HCT116 (cell line): Measurements from ENCODE around the gene MLYCD. TPM values are rescaled to one million over a fixed set of nuclear protein-coding genes. Genes with fewer than 3 reads are reported as not detected.

Experiments used
- ATAC-seq: fragments of 200-7000 bp; cut with Tn5 transposase; 2 replicates; pipeline ENCODE4 v1.9.1; 2020; ENCODE audit warnings: mild to moderate bottlenecking, moderate library complexity
- BruUV-seq: library from RNA; stranded (reverse); fragments of 400-500 nt; replicated peaks from 2 replicates; lab custom pipeline; 2021; lab: Mats Ljungman, UMichigan
- CTCF ChIA-PET: fragments of 300-600 bp; sonication (Branson Sonifier 250); formaldehyde crosslinking; loops from one replicate; lab custom pipeline; 2021; ENCODE audit warnings: antibody characterized with exemption; lab: Charles Lee
- POLR2A ChIA-PET: fragments of 300-600, 350-600 bp; sonication (Branson Sonifier 250); formaldehyde crosslinking; loops from one replicate; lab custom pipeline; 2021; ENCODE audit warnings: antibody characterized with exemption; lab: Charles Lee
- RAD21 ChIA-PET, 2 experiments: fragments of 300-600 bp; sonication (Branson Sonifier 250); formaldehyde crosslinking; loops; one replicate each; lab custom pipeline; 2023; ENCODE audit warnings: low total read pairs in 2 of 2; ENCODE audit not compliant: uncharacterized antibody in 2 of 2, unreplicated experiment in 2 of 2, low non-redundant PET in 1 of 2; lab: Charles Lee
- DNase-seq: peaks from one replicate; pipeline ENCODE4 v3.0.0-alpha.2; 2010; ENCODE audit warnings: low read depth, low spot score
- H2AFZ ChIP-seq: fragments of 200-600 bp; shearing (Covaris generic), sonication (generic); 2 replicates; pipeline ENCODE4 v1.6.1; 2017; ENCODE audit warnings: low read depth, mixed run types, mixed read lengths, antibody characterized with exemption, low read length; ENCODE audit not compliant: poor library complexity, severe bottlenecking
- H3K27ac ChIP-seq: 2 replicates; pipeline ENCODE4 v1.5.1; 2012; ENCODE audit warnings: low read depth, low read length
- H3K27me3 ChIP-seq: fragments of 200-600 bp; sonication (generic); 2 replicates; pipeline ENCODE4 v1.6.1; 2016; ENCODE audit warnings: mixed run types, low read length, mixed read lengths; ENCODE audit not compliant: insufficient read depth
- H3K36me3 ChIP-seq, 2 experiments: fragments of 200-500 bp in 1 of 2; fragments of 200-600 bp in 1 of 2; sonication (Bioruptor generic) in 1 of 2; sonication (generic) in 1 of 2; 2 replicates each; pipeline versions ENCODE4 v1.5.1 to v1.6.1; 2014 to 2016; ENCODE audit warnings: low read length in 2 of 2, inconsistent platforms in 1 of 2, mixed read lengths in 1 of 2, mixed run types in 1 of 2; ENCODE audit not compliant: insufficient read depth in 2 of 2, control insufficient read depth in 1 of 2
- H3K4me1 ChIP-seq, 2 experiments: fragments of 200-600 bp in 1 of 2; sonication (generic) in 1 of 2; 2 replicates each; pipeline versions ENCODE4 v1.5.1 to v1.6.1; 2012 to 2017; ENCODE audit warnings: low read length in 2 of 2, inconsistent platforms in 1 of 2, mild to moderate bottlenecking in 1 of 2, mixed read lengths in 1 of 2, mixed run types in 1 of 2, moderate library complexity in 1 of 2; ENCODE audit not compliant: insufficient read depth in 2 of 2, control insufficient read depth in 1 of 2
- H3K4me2 ChIP-seq: fragments of 200-600 bp; sonication (generic); 2 replicates; pipeline ENCODE4 v1.6.1; 2017; ENCODE audit warnings: mixed run types, low read length, mixed read lengths
- H3K4me3 ChIP-seq, 2 experiments: fragments of 200-600 bp in 1 of 2; sonication (generic) in 1 of 2; replicated peaks in 1 of 2; 2 replicates each; pipeline ENCODE4 v1.5.1; 2011 to 2016; ENCODE audit warnings: low read length in 2 of 2, control low read depth in 1 of 2, low read depth in 1 of 2, mild to moderate bottlenecking in 1 of 2, mixed read lengths in 1 of 2, mixed run types in 1 of 2
- H3K79me2 ChIP-seq: fragments of 200-600 bp; sonication (generic); 2 replicates; pipeline ENCODE4 v1.6.1; 2017; ENCODE audit warnings: mild to moderate bottlenecking, mixed run types, low read length, moderate library complexity, mixed read lengths; ENCODE audit not compliant: insufficient read depth
- H3K9ac ChIP-seq: fragments of 200-600 bp; sonication (generic); 2 replicates; pipeline ENCODE4 v1.6.1; 2016; ENCODE audit warnings: low read length, mixed read lengths
- H3K9me2 ChIP-seq: fragments of 200-600 bp; sonication (generic), shearing (Covaris generic); 2 replicates; pipeline ENCODE4 v1.6.1; 2017; ENCODE audit warnings: mixed run types, mild to moderate bottlenecking, moderate library complexity; ENCODE audit not compliant: insufficient read depth
- H3K9me3 ChIP-seq, 2 experiments: fragments of 200-500 bp in 1 of 2; fragments of 200-600 bp in 1 of 2; sonication (Bioruptor generic) in 1 of 2; sonication (generic) in 1 of 2; 2 replicates each; pipeline ENCODE4 v1.6.1; 2014 to 2017; ENCODE audit warnings: low read length in 2 of 2, mixed read lengths in 2 of 2, inconsistent platforms in 1 of 2, low read depth in 1 of 2, mild to moderate bottlenecking in 1 of 2, mixed run types in 1 of 2, moderate library complexity in 1 of 2; ENCODE audit not compliant: control insufficient read depth in 1 of 2, insufficient read depth in 1 of 2
- H4K20me1 ChIP-seq: fragments of 200-600 bp; sonication (generic), shearing (Covaris generic); 2 replicates; pipeline ENCODE4 v1.6.1; 2017; ENCODE audit warnings: mixed run types, mild to moderate bottlenecking, moderate library complexity; ENCODE audit not compliant: insufficient read depth
- CEBPB ChIP-seq: IDR thresholded peaks from 2 replicates; pipeline ENCODE4 v1.6.1; 2012; ENCODE audit warnings: low read depth
- CTCF ChIP-seq, 3 experiments: fragments of 200-600 bp in 1 of 3; sonication (generic) in 1 of 3; IDR thresholded peaks in 2 of 3; conservative IDR thresholded peaks in 1 of 3; 2 replicates each; pipeline ENCODE4 v1.5.1; 2012 to 2017; ENCODE audit warnings: low read depth in 2 of 3, low read length in 2 of 3, antibody characterized with exemption in 1 of 3, borderline replicate concordance in 1 of 3, control low read depth in 1 of 3, mild to moderate bottlenecking in 1 of 3, mixed read lengths in 1 of 3, mixed run types in 1 of 3, moderate library complexity in 1 of 3; ENCODE audit not compliant: insufficient read depth in 1 of 3
- EGR1 ChIP-seq: IDR thresholded peaks from 2 replicates; pipeline ENCODE4 v1.6.1; 2012; ENCODE audit warnings: low read depth
- EZH2 ChIP-seq: fragments of 200-600 bp; sonication (generic); IDR thresholded peaks from 2 replicates; pipeline ENCODE4 v1.6.1; 2017; ENCODE audit warnings: antibody characterized with exemption, mixed run types
- EZH2phosphoT487 ChIP-seq: fragments of 200-600 bp; IDR thresholded peaks from 2 replicates; pipeline ENCODE4 v1.6.1; 2018; ENCODE audit warnings: antibody characterized with exemption, borderline replicate concordance
- FOSL1 ChIP-seq: IDR thresholded peaks from 2 replicates; pipeline ENCODE4 v1.6.1; 2012; ENCODE audit warnings: low read depth
- MAX ChIP-seq: IDR thresholded peaks from 2 replicates; pipeline ENCODE4 v1.6.1; 2012
- POLR2A ChIP-seq: IDR thresholded peaks from 2 replicates; pipeline ENCODE4 v1.7.0; 2011; ENCODE audit warnings: borderline replicate concordance; ENCODE audit not compliant: insufficient read depth, insufficient read length; ENCODE audit errors: extremely low read depth
- POLR2AphosphoS5 ChIP-seq: IDR thresholded peaks from 2 replicates; pipeline ENCODE4 v1.6.1; 2011; ENCODE audit warnings: mild to moderate bottlenecking, low read depth, low read length, moderate library complexity
- RAD21 ChIP-seq: IDR thresholded peaks from 2 replicates; pipeline ENCODE4 v1.6.1; 2012; ENCODE audit warnings: low read depth, mild to moderate bottlenecking
- REST ChIP-seq: IDR thresholded peaks from 2 replicates; pipeline ENCODE4 v1.6.1; 2012; ENCODE audit warnings: low read depth
- SIN3A ChIP-seq: IDR thresholded peaks from 2 replicates; pipeline ENCODE4 v1.6.1; 2012; ENCODE audit warnings: low read depth
- SP1 ChIP-seq: IDR thresholded peaks from 2 replicates; pipeline ENCODE4 v1.6.1; 2012; ENCODE audit warnings: low read depth
- TCF7L2 ChIP-seq: IDR thresholded peaks from 2 replicates; pipeline ENCODE4 v1.7.0; 2011; ENCODE audit warnings: borderline replicate concordance, inconsistent platforms; ENCODE audit not compliant: insufficient read depth, insufficient read length; ENCODE audit errors: extremely low read depth
- YY1 ChIP-seq: IDR thresholded peaks from 2 replicates; pipeline ENCODE4 v1.6.1; 2011; ENCODE audit warnings: low read length, low read depth, moderate library complexity, mild to moderate bottlenecking; ENCODE audit not compliant: insufficient replicate concordance; ENCODE audit errors: extremely low read depth
- ZNF274 ChIP-seq: fragments of 200-500 bp; sonication (Bioruptor generic); IDR thresholded peaks from 2 replicates; pipeline ENCODE4 v1.6.1; 2014; ENCODE audit warnings: mild to moderate bottlenecking, low read depth, low read length, inconsistent platforms
- intact Hi-C: fragments of 100-400 bp; cut with micrococcal nuclease; formaldehyde crosslinking; loops from 2 replicates; pipeline ENCODE4 v1.10.0; 2022
- total RNA-seq: library from RNA; stranded (reverse); gene quantifications from one replicate; pipeline ENCODE4 v1.2.1, GENCODE V29; 2021; ENCODE audit not compliant: unreplicated experiment

The MLYCD gene
- total RNA-seq, 1 experiment from 2014 or later = 3.9 TPM

GRCh38 chr16:83925095-83925905, 26.4 kb downstream of the MLYCD start (continued):
- TF ChIP-seq YY1 = no peak

- Histone ChIP-seq H3K9ac (no peak overlapping the region), H3K4me1 (peaks cover 7 to 26% of the 10 kb centered on the region in 2 experiments), H3K27me3 (no peaks in the 10 kb centered on the region), H3K9me3 (no peaks in the 10 kb centered on the region), H4K20me1 (no peaks in the 10 kb centered on the region), H3K27ac (no peak overlapping the region), H3K4me3 (no peak overlapping the region), H3K36me3 (no peaks in the 10 kb centered on the region), H3K79me2 (no peaks in the 10 kb centered on the region), H3K9me2 (no peaks in the 10 kb centered on the region), H2AFZ (no peak overlapping the region), H3K4me2 (peak overlapping the region; percentile 86)
- ATAC-seq = 0 out of 2 replicates have a peak, but pooled peaks have one; percentile 0
- RAD21 ChIA-PET = interaction anchor here (1.0 kb wide), 2 partner anchors 28 kb away, joined by 3 to 4 read pairs; partner anchors contain the start of gene OSGIN1 (in 1 of the 2)
- CTCF ChIA-PET = interaction anchor here (0.9 to 2.5 kb wide), 13 partner anchors 9 to 1046 kb away, joined by 3 to 13 read pairs (median 4); partner anchors contain the start of genes MLYCD and OSGIN1
- POLR2A ChIA-PET = interaction anchor here (1.0 to 2.0 kb wide), 3 partner anchors 10 to 30 kb away, joined by 4 to 8 read pairs (median 5); partner anchors contain the start of gene OSGIN1
- DNase-seq = no peak
- intact Hi-C loops = loop anchor here (1.0 kb wide), 3 partner anchors 27 to 139 kb away; partner anchors contain the start of gene OSGIN1
- no TSS peak for BruUV-seq
- TF ChIP-seq ZNF274 (no peak), SIN3A (no peak), POLR2A (no peak), FOSL1 (no peak), CEBPB (no peak), YY1 (no peak), EZH2phosphoT487 (no peak), SP1 (no peak), TCF7L2 (no peak), CTCF (IDR thresholded peaks at IDR 0.05 in 2 of 3, conservative IDR thresholded peaks at IDR 0.05 in 1 of 3; ENCODE audit: borderline replicate concordance in 1 of 3, insufficient read depth in 1 of 3, low read depth in 2 of 3, low read length in 2 of 3) (no peak), MAX (no peak), RAD21 (no peak), EGR1 (no peak), EZH2 (no peak), POLR2AphosphoS5 (no peak), REST (no peak)
Observed at GRCh38 chr16:83925957-83926725, 27.2 kb downstream of the MLYCD start.
